Endothelial cell of umbilical vein (primary cell): ENCODE data around the gene RAB40C. TPM values are rescaled to one million over a fixed set of nuclear protein-coding genes. Genes with fewer than 3 reads are reported as not detected.

Experiments used
- BruUV-seq: library from RNA; stranded (reverse); fragments of 400-500 nt; replicated peaks from 2 replicates; lab custom pipeline; 2021; lab: Mats Ljungman, UMichigan
- CTCF ChIA-PET: fragments of 300-600, 350-600 bp; sonication (Branson Sonifier 250); formaldehyde crosslinking; loops from one replicate; lab custom pipeline; 2021; ENCODE audit warnings: antibody characterized with exemption, inconsistent platforms; lab: Charles Lee
- POLR2A ChIA-PET: fragments of 300-600, 350-600 bp; sonication (Branson Sonifier 250); formaldehyde crosslinking; loops from one replicate; lab custom pipeline; 2021; ENCODE audit warnings: antibody characterized with exemption, inconsistent platforms; lab: Charles Lee
- DNase-seq: peaks from one replicate; pipeline ENCODE4 v3.0.0-alpha.2; 2011; ENCODE audit warnings: low read depth, low spot score
- FAIRE-seq: peaks from 2 replicates; lab custom pipeline; 2011; peaks lifted over from hg19 to GRCh38; lab: Jason Lieb, UNC
- H2AFZ ChIP-seq: 2 replicates; pipeline ENCODE4 v1.6.0; 2012; ENCODE audit warnings: low read depth, low read length, control low read depth, inconsistent platforms
- H3K27ac ChIP-seq: 2 replicates; pipeline ENCODE4 v1.5.1; 2011; ENCODE audit warnings: low read depth, mild to moderate bottlenecking, control low read depth, low read length, moderate library complexity; ENCODE audit not compliant: insufficient read depth
- H3K27me3 ChIP-seq, 2 experiments: 2 replicates each; pipeline versions ENCODE4 v1.6.0 to v1.6.1; 2011; ENCODE audit warnings: low read length in 2 of 2, mixed read lengths in 1 of 2; ENCODE audit not compliant: control insufficient read depth in 2 of 2, insufficient read depth in 2 of 2
- H3K36me3 ChIP-seq, 2 experiments: 2 replicates in 1 of 2; 3 replicates in 1 of 2; pipeline ENCODE4 v1.5.1; 2011; ENCODE audit warnings: low read length in 2 of 2, mild to moderate bottlenecking in 1 of 2, moderate library complexity in 1 of 2; ENCODE audit not compliant: control insufficient read depth in 2 of 2, insufficient read depth in 2 of 2; ENCODE audit errors: extremely low read depth in 1 of 2
- H3K4me1 ChIP-seq: 3 replicates; pipeline ENCODE4 v1.5.1; 2011; ENCODE audit warnings: mild to moderate bottlenecking, low read length; ENCODE audit not compliant: control insufficient read depth, insufficient read depth; ENCODE audit errors: extremely low read depth
- H3K4me2 ChIP-seq: 2 replicates; pipeline ENCODE4 v1.6.1; 2011; ENCODE audit warnings: low read length, control low read depth, mixed read lengths; ENCODE audit not compliant: insufficient read depth
- H3K4me3 ChIP-seq, 3 experiments: fragments of 200-600 bp in 1 of 3; sonication (generic), shearing (Covaris generic) in 1 of 3; replicated peaks in 1 of 3; 2 replicates each; pipeline ENCODE4 v1.5.1; 2011 to 2016; ENCODE audit warnings: control low read depth in 3 of 3, low read length in 3 of 3, mild to moderate bottlenecking in 2 of 3, inconsistent platforms in 1 of 3, low read depth in 1 of 3, moderate library complexity in 1 of 3; ENCODE audit not compliant: insufficient read depth in 1 of 3
- H3K79me2 ChIP-seq: 2 replicates; pipeline ENCODE4 v1.6.0; 2012; ENCODE audit warnings: low read length, inconsistent platforms; ENCODE audit not compliant: control insufficient read depth, insufficient read depth
- H3K9ac ChIP-seq: replicated peaks from 2 replicates; pipeline ENCODE3; 2011; ENCODE audit warnings: low read length, control low read depth; ENCODE audit not compliant: insufficient read depth; ENCODE audit errors: extremely low read depth
- H3K9me1 ChIP-seq: replicated peaks from 3 replicates; pipeline ENCODE4 v1.6.0; 2011; ENCODE audit warnings: mild to moderate bottlenecking, low read length; ENCODE audit not compliant: control insufficient read depth, insufficient read depth; ENCODE audit errors: extremely low read depth
- H3K9me3 ChIP-seq: replicated peaks from 2 replicates; pipeline ENCODE4 v1.5.1; 2012; ENCODE audit warnings: low read length, inconsistent platforms; ENCODE audit not compliant: control insufficient read depth, insufficient read depth
- H4K20me1 ChIP-seq: replicated peaks from 2 replicates; pipeline ENCODE3; 2011; ENCODE audit warnings: mild to moderate bottlenecking, low read length; ENCODE audit not compliant: control insufficient read depth, insufficient read depth; ENCODE audit errors: extremely low read depth
- EZH2 ChIP-seq: IDR thresholded peaks from 2 replicates; pipeline ENCODE4 v1.6.1; 2012; ENCODE audit warnings: borderline replicate concordance, low read depth, mild to moderate bottlenecking, moderate library complexity, low read length, inconsistent platforms; ENCODE audit not compliant: severe bottlenecking
- FOS ChIP-seq: IDR thresholded peaks from 2 replicates; pipeline ENCODE4 v1.6.1; 2011; ENCODE audit warnings: mild to moderate bottlenecking, low read length, moderate library complexity, borderline replicate concordance; ENCODE audit not compliant: insufficient read depth
- GATA2 ChIP-seq: IDR thresholded peaks from 2 replicates; pipeline ENCODE4 v1.7.0; 2011; ENCODE audit warnings: low read depth, mild to moderate bottlenecking, moderate library complexity, mixed read lengths, low read length; ENCODE audit not compliant: insufficient read length, insufficient read depth
- JUN ChIP-seq: IDR thresholded peaks from 2 replicates; pipeline ENCODE4 v1.6.1; 2011; ENCODE audit warnings: borderline replicate concordance, low read depth; ENCODE audit not compliant: insufficient read length, insufficient read depth
- MYC ChIP-seq: IDR thresholded peaks from one replicate; pipeline ENCODE4 v1.6.1; 2011; ENCODE audit warnings: mild to moderate bottlenecking, low read depth, low read length
- POLR2A ChIP-seq: IDR thresholded peaks from 2 replicates; pipeline ENCODE4 v1.6.1; 2012; ENCODE audit warnings: low read depth, mild to moderate bottlenecking, control low read depth, low read length
- POLR2AphosphoS5 ChIP-seq: IDR thresholded peaks from 2 replicates; pipeline ENCODE4 v1.6.1; 2012; ENCODE audit warnings: low read depth, mild to moderate bottlenecking, control low read depth, low read length, moderate library complexity; ENCODE audit not compliant: insufficient read depth
- dilution Hi-C: fragments of 300-500 bp; cut with MboI; formaldehyde crosslinking; loops from one replicate; pipeline ENCODE4 v1.15.0; 2019; ENCODE audit warnings: low sequenced_read_pairs; ENCODE audit not compliant: extremely low pct_ligation_motif_present
- intact Hi-C: fragments of 100-400 bp; cut with micrococcal nuclease; formaldehyde crosslinking; loops from one replicate; pipeline ENCODE4 v1.10.0; 2022
- polyA plus RNA-seq, 4 experiments: library from polyadenylated mRNA; depleted of rRNA in 3 of 4; stranded (reverse) in 3 of 4; unstranded in 1 of 4; fragments of >200 nt; gene quantifications; 2 replicates each; pipeline versions ENCODE4 v1.2.1 to v1.2.3, GENCODE V29; 2011 to 2012; ENCODE audit warnings: missing spikeins in 1 of 4
- total RNA-seq: library from RNA; stranded (reverse); gene quantifications from 2 replicates; pipeline ENCODE4 v1.2.3, GENCODE V29; 2021
- TF ChIP-seq, protein P1 (sequence below), 2 donors: IDR thresholded peaks; 1 replicate in 1 of 2; 2 replicates in 1 of 2; pipeline ENCODE4 v1.5.1; 2011; ENCODE audit warnings: low read length in 2 of 2, mild to moderate bottlenecking in 2 of 2, moderate library complexity in 2 of 2, control low read depth in 1 of 2, inconsistent platforms in 1 of 2, low read depth in 1 of 2; ENCODE audit not compliant: insufficient read depth in 1 of 2; ENCODE audit errors: extremely low read depth in 1 of 2
- TF ChIP-seq, protein P2 (sequence below): IDR thresholded peaks from 2 replicates; pipeline ENCODE4 v1.6.1; 2011; ENCODE audit not compliant: insufficient read depth, insufficient read length

RAB40C gene
- total and polyA plus RNA-seq, 2 donors (not counting 3 experiments of a cell fraction or from before 2014, with no cell fraction given) = 12.4 to 18.8 TPM

DNA sequence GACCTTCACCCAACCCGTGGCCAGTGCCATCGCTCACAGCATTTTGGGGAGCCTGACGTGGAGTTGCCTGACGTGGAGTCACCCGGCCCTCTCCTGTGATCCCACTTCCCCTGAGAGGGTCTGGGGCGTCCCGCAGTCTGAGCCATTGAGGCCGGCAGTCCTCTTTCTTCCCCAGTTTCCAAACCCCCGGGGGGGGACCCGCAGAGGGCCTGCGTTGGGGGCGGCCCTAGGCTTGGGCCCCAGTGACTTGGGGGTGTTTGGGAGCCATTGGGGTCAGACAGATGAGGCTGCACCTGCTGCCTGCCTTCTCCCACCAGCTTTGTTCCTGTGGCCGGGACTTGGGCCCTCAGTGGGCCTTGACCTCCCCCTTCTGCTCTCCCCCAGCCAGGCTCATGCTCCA lies 79.8 kb downstream of the RAB40C start:
- no TSS peak for BruUV-seq
- Histone ChIP-seq H3K9me3 (no peaks in the 10 kb centered on the region), H3K4me2 (no peak overlapping the region), H3K4me1 (no peaks in the 10 kb centered on the region), H3K27ac (no peak overlapping the region), H3K79me2 (peaks cover 18% of the 10 kb centered on the region), H2AFZ (no peak overlapping the region), H3K9me1 (no peaks in the 10 kb centered on the region), H3K36me3 (peaks cover 5 to 35% of the 10 kb centered on the region in 2 experiments), H4K20me1 (no peaks in the 10 kb centered on the region), H3K9ac (no peak overlapping the region), H3K4me3 (no peak overlapping the region), H3K27me3 (no peaks in the 10 kb centered on the region)
- FAIRE-seq (no peak), DNase-seq (no peak)
- ChIA-PET CTCF (no interaction called here), POLR2A (no interaction called here)
- intact Hi-C loops = no loop called here
- dilution Hi-C loops = no loop called here
- no peak for TF ChIP-seq EZH2
- no peak for TF ChIP-seq POLR2AphosphoS5
- TF ChIP-seq, protein P1, sequence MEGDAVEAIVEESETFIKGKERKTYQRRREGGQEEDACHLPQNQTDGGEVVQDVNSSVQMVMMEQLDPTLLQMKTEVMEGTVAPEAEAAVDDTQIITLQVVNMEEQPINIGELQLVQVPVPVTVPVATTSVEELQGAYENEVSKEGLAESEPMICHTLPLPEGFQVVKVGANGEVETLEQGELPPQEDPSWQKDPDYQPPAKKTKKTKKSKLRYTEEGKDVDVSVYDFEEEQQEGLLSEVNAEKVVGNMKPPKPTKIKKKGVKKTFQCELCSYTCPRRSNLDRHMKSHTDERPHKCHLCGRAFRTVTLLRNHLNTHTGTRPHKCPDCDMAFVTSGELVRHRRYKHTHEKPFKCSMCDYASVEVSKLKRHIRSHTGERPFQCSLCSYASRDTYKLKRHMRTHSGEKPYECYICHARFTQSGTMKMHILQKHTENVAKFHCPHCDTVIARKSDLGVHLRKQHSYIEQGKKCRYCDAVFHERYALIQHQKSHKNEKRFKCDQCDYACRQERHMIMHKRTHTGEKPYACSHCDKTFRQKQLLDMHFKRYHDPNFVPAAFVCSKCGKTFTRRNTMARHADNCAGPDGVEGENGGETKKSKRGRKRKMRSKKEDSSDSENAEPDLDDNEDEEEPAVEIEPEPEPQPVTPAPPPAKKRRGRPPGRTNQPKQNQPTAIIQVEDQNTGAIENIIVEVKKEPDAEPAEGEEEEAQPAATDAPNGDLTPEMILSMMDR (IDR thresholded peaks at IDR 0.05; ENCODE audit: extremely low read depth in 1 of 2, insufficient read depth in 1 of 2, low read depth in 1 of 2, low read length in 2 of 2) = no peak
- TF ChIP-seq, protein P2, sequence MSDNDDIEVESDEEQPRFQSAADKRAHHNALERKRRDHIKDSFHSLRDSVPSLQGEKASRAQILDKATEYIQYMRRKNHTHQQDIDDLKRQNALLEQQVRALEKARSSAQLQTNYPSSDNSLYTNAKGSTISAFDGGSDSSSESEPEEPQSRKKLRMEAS = no peak
- TF ChIP-seq MYC = no peak
- no peak for TF ChIP-seq JUN
- TF ChIP-seq FOS = no peak
- no peak for TF ChIP-seq POLR2A
- no peak for TF ChIP-seq GATA2
